OCI-M2 (cell line): ENCODE measurements around the gene DNAAF8.

Experiments used
- DNase-seq: peaks from one replicate; lab custom pipeline; 2025; ENCODE audit not compliant: unreplicated experiment; lab: John Stamatoyannopoulos, UW

Gene DNAAF8

GRCh38 chr16:4734063-4734729, at the start of gene DNAAF8, which contains the start of gene ANKS3:
Gene DNAAF8, plus strand, starts transcription at chr16:4734537. Its CDS starts 1,978 bp downstream, at chr16:4736515.
Gene ANKS3, minus strand, starts transcription at chr16:4734271. Its CDS starts 4,122 bp downstream, at chr16:4730149.
- DNase-seq = peak; percentile 38

GRCh38 chr16:4684763-4685162, 49.6 kb upstream of the DNAAF8 start:
- DNase-seq = no peak

- no peak for DNase-seq
Observed at GRCh38 chr16:4685292-4685691, 49.0 kb upstream of the DNAAF8 start.

- no peak for DNase-seq
Observed at GRCh38 chr16:4685776-4686496, 48.4 kb upstream of the DNAAF8 start.

GRCh38 chr16:4686497-4687210, 47.7 kb upstream of the DNAAF8 start:
- DNase-seq = no peak

GRCh38 chr16:4687416-4687815, 46.9 kb upstream of the DNAAF8 start:
- DNase-seq = no peak

GRCh38 chr16:4687946-4688673, 46.2 kb upstream of the DNAAF8 start:
- DNase-seq = no peak

- no peak for DNase-seq
Observed at GRCh38 chr16:4688674-4689045, 45.7 kb upstream of the DNAAF8 start.

GRCh38 chr16:4689091-4689671, 45.2 kb upstream of the DNAAF8 start:
- DNase-seq = no peak

GRCh38 chr16:4689864-4690704, 44.3 kb upstream of the DNAAF8 start:
- no peak for DNase-seq

GRCh38 chr16:4690946-4691665, 43.2 kb upstream of the DNAAF8 start:
- DNase-seq = no peak

- DNase-seq = no peak
Observed at GRCh38 chr16:4691666-4692412, 42.5 kb upstream of the DNAAF8 start.

- no peak for DNase-seq
Observed at GRCh38 chr16:4692460-4693295, 41.7 kb upstream of the DNAAF8 start.

- DNase-seq = peak; percentile 19
Observed at GRCh38 chr16:4693296-4693955, 40.9 kb upstream of the DNAAF8 start, which contains the start of gene NUDT16L1. Gene NUDT16L1, plus strand, starts transcription at chr16:4693562. Its CDS starts 165 bp downstream, at chr16:4693727.

- no peak for DNase-seq
Observed at GRCh38 chr16:4693956-4694641, 40.2 kb upstream of the DNAAF8 start.

GRCh38 chr16:4694642-4695451, 39.5 kb upstream of the DNAAF8 start:
- no peak for DNase-seq
